GM21390 (cell line): ENCODE results near the gene OTUD7B.
"Not testable (repeated sequence)": the region's sequence is repeated elsewhere in the genome, so short reads cannot be mapped to it uniquely, and the experiment has no call there.

Source experiments
- ATAC-seq: cut with Tn5 transposase; IDR thresholded peaks from one replicate; pipeline ENCODE4 v1.9.1; 2021; ENCODE audit not compliant: unreplicated experiment

Gene OTUD7B

GRCh38 chr1:150010393-150011115, at the start of gene OTUD7B:
OTUD7B (minus strand) TSS chr1:150010726; CDS start chr1:149977510, 33,216 bp downstream.
- ATAC-seq, result peak; percentile 77

DNA sequence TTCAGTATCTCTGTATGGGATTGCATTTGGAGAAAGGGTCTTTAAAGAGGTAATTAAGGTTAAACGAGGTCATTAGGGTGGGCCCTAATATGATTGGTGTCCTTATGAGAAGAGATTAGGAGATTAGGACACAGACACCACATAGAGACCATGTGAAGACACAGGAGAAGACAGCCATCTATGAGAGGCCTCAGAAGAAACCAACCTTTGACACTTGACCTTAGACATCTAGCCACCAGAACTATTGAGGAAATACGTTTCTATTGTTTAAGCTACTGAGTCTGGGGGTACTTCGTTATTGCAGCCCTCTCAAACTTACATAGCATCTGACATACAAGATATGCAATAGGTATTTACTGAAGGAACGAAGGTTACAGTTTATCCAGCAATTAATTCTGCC, 49.7 kb upstream of the OTUD7B start:
- no peak for ATAC-seq

GRCh38 chr1:150056407-150056806, 45.9 kb upstream of the OTUD7B start:
- no peak for ATAC-seq

DNA sequence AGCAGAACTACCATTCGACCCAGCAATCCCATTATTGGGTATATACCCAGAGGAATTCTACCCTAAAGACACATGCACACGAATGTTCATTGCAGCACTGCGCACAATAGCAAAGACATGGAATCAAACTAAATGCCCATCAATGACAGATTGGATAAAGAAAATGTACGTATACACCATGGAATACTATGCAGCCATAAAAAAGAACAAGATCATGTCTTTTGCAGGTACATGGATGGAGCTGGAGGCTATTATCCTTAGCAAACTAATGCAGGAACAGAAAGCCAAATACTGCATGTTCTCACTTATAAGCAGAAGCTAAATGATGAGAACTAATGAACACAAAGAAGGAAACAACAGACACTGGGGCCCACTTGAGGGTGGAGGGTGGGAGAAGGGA, 45.0 kb upstream of the OTUD7B start:
- not testable (repeated sequence) for ATAC-seq

DNA sequence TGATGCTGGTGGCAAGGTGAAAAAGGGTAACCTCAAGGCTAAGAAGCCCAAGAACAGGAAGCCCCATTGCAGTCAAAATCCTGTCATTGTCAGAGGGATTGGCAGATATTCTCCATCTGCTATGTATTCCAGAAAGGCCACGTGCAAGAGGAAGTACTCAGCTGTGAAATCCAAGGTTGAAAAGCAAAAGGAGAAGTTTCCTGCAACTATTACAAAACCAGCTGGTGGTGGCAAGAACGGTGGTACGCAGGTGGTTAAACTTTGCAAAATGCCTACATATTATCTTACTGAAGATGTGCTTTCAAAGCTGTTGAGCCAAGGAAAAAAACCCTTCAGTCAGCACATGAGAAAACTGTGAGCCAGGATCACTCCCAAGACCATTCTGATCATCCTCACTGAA, 43.4 kb upstream of the OTUD7B start:
- ATAC-seq, result no peak

- not testable (repeated sequence) for ATAC-seq
These were observed 41.4 kb upstream of the OTUD7B start for GRCh38 chr1:150051905-150052412.

DNA sequence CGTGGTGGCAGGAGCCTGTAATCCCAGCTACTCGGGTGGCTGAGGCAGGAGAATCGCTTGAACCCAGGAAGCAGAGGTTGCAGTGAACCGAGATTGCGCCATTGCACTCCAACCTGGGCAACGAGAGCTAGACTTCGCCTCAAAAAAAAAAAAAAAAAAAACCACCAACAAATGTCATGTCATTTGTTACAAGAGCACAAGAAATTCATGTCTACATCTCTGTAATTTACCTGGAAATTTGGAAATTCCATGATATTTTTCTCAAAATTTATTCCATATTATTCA, 40.5 kb upstream of the OTUD7B start:
- ATAC-seq, result no peak

DNA sequence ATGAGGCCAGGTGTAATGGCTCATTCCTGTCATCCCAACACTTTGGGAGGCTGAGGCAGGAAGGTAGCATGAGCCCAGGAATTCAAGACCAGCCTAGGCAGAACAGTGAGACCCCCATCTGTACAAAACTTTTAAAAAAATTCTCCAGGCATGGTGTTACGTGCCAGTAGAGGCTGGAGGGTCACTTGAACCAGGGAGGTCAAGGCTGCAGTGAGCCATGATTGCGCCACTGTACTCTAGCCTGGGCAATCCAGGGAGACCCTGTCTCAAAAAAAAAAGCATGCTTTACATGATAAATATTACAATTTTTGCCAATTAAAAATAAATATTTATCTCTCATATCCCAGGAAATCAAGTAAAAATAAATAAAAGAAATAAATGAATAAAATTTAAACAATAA, 39.4 kb upstream of the OTUD7B start:
- ATAC-seq, result no peak

GRCh38 chr1:150034336-150034735, 23.8 kb upstream of the OTUD7B start:
- ATAC-seq, result no peak

DNA sequence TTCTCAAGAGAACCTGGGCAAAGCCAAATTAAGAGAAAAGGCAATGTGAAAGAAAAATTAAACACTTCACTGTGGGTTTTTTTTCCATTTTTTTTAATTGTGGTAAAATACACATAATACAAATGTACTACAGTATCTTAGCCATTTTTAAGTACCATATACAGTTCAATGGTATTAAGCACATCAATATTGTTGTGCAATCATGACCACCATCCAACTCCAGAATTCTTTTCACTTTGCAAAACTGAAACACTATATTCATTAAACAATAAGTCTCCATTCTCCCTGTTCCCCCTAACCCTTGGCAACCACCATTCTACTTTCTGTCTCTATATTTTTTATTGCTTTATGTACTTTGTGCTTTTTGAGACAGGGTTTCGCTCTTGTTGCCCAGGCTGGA, 17.8 kb upstream of the OTUD7B start:
- no peak for ATAC-seq

DNA sequence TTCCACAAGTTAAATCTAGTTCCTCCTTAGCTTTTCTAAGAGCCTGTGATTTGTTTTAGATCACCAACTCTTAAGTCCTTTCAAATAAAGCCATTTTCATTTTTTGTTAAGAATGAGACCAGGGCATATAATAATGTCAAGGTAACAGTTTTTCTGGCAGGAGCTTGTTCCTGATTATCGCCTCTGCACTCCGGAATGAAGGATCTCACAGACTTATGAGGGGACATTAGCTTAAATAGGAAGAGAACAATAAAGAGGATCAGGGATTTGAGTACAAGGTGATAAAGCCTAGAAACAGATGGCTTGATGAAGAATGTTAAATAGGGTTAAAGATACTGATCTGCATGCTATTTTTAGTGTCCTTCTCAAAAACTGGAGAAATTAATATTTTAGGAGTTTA, 13.6 kb upstream of the OTUD7B start:
- no peak for ATAC-seq

- ATAC-seq, result no peak
These were observed 11.8 kb upstream of the OTUD7B start for GRCh38 chr1:150022357-150022756.

- no peak for ATAC-seq
These were observed 10.7 kb upstream of the OTUD7B start for GRCh38 chr1:150021191-150021694.

- no peak for ATAC-seq
These were observed 10.2 kb upstream of the OTUD7B start for GRCh38 chr1:150020711-150021110.

DNA sequence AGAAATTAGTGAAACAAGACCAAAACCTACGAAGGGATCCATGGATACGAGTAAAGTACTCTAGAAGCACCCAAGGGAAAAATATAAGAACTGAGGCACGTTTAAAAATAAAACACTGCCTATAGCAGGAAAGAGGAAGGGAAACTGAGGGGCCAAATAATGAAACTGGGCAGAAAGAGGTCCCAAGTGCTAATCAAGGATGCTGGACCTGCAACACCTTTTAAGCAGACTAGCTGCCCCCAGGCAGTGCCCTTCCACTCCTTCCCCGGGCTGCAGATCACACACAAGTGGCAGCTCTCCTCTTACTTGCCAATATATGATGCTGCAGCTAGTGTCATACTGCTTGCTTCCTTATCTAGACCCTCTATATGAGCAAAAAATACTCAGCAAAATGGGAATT, 7.6 kb upstream of the OTUD7B start:
- no peak for ATAC-seq

GRCh38 chr1:150017206-150017750, 6.8 kb upstream of the OTUD7B start:
- ATAC-seq, result no peak

- no peak for ATAC-seq
These were observed 5.2 kb upstream of the OTUD7B start for GRCh38 chr1:150015651-150016131.

DNA sequence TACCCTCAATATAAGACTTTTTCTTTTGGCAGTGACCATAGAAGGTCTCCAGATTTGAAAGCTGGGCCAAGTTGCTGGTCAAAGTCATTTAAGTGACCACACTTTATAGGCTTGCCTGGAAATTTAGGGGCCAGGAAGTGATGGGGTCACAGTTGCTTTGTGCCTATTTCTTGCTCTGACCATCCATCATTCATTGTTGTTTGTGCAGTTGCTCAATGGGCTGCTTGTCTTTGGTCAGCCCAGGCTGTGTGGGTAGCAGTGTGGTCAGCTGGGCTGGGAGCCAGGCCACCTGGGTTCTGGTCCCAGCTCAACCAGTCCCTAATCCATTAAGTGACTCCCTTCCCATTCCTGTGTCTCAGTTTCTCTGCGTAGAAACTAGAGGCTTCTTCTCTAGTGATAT, 2.1 kb upstream of the OTUD7B start:
- ATAC-seq, result no peak

DNA sequence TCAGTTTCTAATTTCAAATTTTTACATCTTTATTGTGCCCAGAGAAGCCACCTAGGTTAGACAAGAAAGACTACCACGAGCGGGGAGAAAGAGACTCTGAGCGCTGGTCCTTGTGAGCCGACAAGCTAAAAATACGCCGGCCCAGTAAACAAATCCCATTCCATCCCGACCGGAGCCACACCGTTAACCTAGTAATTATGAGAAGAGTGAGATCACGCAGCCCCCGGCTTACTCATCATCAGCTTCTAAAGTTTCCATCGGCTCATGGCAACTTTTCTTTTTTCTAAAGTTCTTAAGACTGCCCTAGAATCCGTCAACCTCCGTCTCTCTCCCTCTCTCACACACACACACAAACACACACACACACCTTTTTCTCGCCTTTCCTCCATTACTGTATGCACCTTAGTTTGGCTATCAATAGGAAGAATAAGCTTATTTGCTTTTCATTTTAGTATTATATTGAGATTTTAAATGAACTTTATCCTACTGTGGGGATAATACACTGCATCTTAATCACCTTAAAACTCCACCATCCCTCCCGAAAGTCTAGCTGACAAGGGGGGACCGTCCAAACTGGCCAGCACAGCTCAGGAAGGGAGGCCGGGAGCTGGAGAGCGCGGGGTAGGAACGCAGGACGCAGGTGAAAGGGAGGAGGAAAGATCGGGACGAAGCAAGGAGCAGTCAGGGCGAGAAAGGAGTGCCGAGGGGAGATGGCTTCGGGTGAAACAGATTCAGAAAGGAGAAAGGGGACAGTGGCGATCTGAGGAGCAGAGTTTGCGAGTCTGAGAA, 728 bp downstream of the OTUD7B start:
- peak; percentile 26 for ATAC-seq

DNA sequence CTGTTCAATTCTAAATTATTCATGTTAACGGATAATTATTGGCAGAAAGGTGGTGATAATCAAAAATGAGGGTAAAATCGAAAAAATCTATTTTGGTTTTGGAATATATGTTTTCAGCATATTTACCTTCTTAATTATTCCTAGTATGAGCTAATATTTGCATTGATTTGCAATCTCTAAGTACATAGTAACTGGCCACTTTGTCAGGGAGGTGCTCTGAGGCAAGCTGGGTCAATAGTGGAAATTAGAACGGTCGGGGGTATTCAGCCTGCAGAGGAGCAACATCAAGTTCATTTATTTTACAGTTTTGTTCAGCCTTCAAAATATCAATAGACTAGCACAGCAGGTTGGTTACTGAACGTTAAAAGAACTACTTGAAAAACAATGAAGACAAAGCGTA, 1.8 kb downstream of the OTUD7B start:
- ATAC-seq, result no peak

GRCh38 chr1:150006881-150007421, 3.6 kb downstream of the OTUD7B start:
- no peak for ATAC-seq

DNA sequence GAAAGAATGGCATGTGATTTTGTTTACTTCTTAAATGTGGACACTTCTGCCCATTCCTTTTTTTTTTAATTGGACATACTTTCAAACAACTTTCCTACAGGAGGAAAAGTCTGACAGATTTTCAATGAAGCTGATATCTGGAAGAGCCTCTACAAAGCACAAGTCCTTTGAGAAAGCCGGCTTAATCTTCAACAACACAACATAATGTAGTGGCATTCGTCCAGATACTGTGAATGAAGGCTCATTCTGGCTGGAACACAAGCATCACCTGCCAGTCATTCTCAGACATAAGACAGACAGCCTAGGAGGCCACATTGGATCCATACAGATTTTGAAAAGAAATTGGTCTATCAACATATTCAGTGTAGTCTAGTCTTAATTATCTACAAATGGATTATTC, 4.9 kb downstream of the OTUD7B start:
- ATAC-seq, result no peak
